DND-41 (cell line): Measurements from ENCODE around the gene PLEKHD1.

ENCODE experiments used
- CTCF ChIP-seq: IDR thresholded peaks from 2 replicates; pipeline ENCODE4 v1.5.1; 2012; ENCODE audit warnings: borderline replicate concordance, low read length, moderate library complexity, mild to moderate bottlenecking; ENCODE audit not compliant: poor library complexity, severe bottlenecking; ENCODE audit errors: extremely low read depth
- EZH2 ChIP-seq: IDR thresholded peaks from 3 replicates; pipeline ENCODE4 v1.6.1; 2012; ENCODE audit warnings: borderline replicate concordance, low read depth, mild to moderate bottlenecking, moderate library complexity, low read length, inconsistent platforms; ENCODE audit not compliant: severe bottlenecking

- no peak for TF ChIP-seq CTCF
- TF ChIP-seq EZH2 = no peak
These were observed 6.7 kb downstream of the PLEKHD1 start for GRCh38 chr14:69491193-69491592.
